GM23248 (cell line): ENCODE data around the gene TRIM3. TPM values are rescaled to one million over a fixed set of nuclear protein-coding genes. Genes with fewer than 3 reads are reported as not detected.

Experiments
- DNase-seq: peaks from one replicate; pipeline ENCODE4 v3.0.0-alpha.2; 2015
- H2AFZ ChIP-seq: fragments of 200-600 bp; sonication (generic); 2 replicates; pipeline ENCODE4 v1.6.1; 2016; ENCODE audit warnings: antibody characterized with exemption
- H3F3A ChIP-seq: fragments of 200-600 bp; sonication (generic); 2 replicates; pipeline ENCODE4 v1.6.1; 2016; ENCODE audit warnings: mild to moderate bottlenecking, antibody characterized with exemption, mixed run types; ENCODE audit not compliant: insufficient read depth
- H3K27ac ChIP-seq: fragments of 200-600 bp; sonication (generic); 2 replicates; pipeline ENCODE4 v1.5.1; 2016; ENCODE audit warnings: mild to moderate bottlenecking
- H3K27me3 ChIP-seq: fragments of 200-600 bp; sonication (generic); replicated peaks from 2 replicates; pipeline ENCODE4 v1.6.1; 2016; ENCODE audit warnings: mild to moderate bottlenecking; ENCODE audit not compliant: insufficient read depth
- H3K36me3 ChIP-seq: fragments of 200-600 bp; sonication (generic); 2 replicates; pipeline ENCODE4 v1.6.1; 2016; ENCODE audit warnings: low read depth, mild to moderate bottlenecking
- H3K4me1 ChIP-seq: fragments of 200-600 bp; sonication (generic); 2 replicates; pipeline ENCODE4 v1.6.1; 2016; ENCODE audit warnings: mild to moderate bottlenecking; ENCODE audit not compliant: insufficient read depth
- H3K4me2 ChIP-seq: fragments of 200-600 bp; sonication (generic); one replicate; pipeline ENCODE4 v1.6.1; 2016; ENCODE audit warnings: mild to moderate bottlenecking; ENCODE audit not compliant: unreplicated experiment
- H3K4me3 ChIP-seq: fragments of 200-600 bp; sonication (generic); 2 replicates; pipeline ENCODE4 v1.5.1; 2016; ENCODE audit warnings: mild to moderate bottlenecking
- H3K79me2 ChIP-seq: fragments of 200-600 bp; sonication (generic); 2 replicates; pipeline ENCODE4 v1.6.1; 2016; ENCODE audit warnings: mild to moderate bottlenecking; ENCODE audit not compliant: insufficient read depth
- H3K9ac ChIP-seq: fragments of 200-600 bp; sonication (generic); 2 replicates; pipeline ENCODE4 v1.6.1; 2016; ENCODE audit warnings: mild to moderate bottlenecking
- H3K9me2 ChIP-seq: fragments of 200-600 bp; sonication (generic); 2 replicates; pipeline ENCODE4 v1.6.1; 2016; ENCODE audit warnings: mixed run types, mild to moderate bottlenecking, moderate library complexity; ENCODE audit not compliant: insufficient read depth
- H3K9me3 ChIP-seq: fragments of 200-600 bp; sonication (generic); one replicate; pipeline ENCODE4 v1.6.1; 2017; ENCODE audit warnings: low read depth
- H4K20me1 ChIP-seq: fragments of 200-600 bp; sonication (generic); 2 replicates; pipeline ENCODE4 v1.6.0; 2016; ENCODE audit not compliant: insufficient read depth
- EZH2 ChIP-seq: fragments of 200-600 bp; sonication (generic); IDR thresholded peaks from 2 replicates; pipeline ENCODE4 v1.6.1; 2018; ENCODE audit warnings: antibody characterized with exemption, mild to moderate bottlenecking; ENCODE audit not compliant: insufficient read depth, poor library complexity, severe bottlenecking
- EZH2phosphoT487 ChIP-seq: fragments of 200-600 bp; sonication (generic); IDR thresholded peaks from 2 replicates; pipeline ENCODE4 v1.6.1; 2018; ENCODE audit warnings: antibody characterized with exemption, moderate library complexity, mild to moderate bottlenecking, low read depth; ENCODE audit not compliant: insufficient read depth
- WGBS, 2 experiments: methylation state at CpG; one replicate each; pipeline ENCODE4 v1.1.6; 2015 to 2017; ENCODE audit warnings: low lambda C conversion rate in 2 of 2, low coverage in 1 of 2; ENCODE audit errors: missing lambda C conversion rate in 2 of 2; 5-methylcytosine and 5-hydroxymethylcytosine counted together
- in situ Hi-C: fragments of 300-500 bp; cut with MboI; formaldehyde crosslinking; loops from 2 replicates; pipeline ENCODE4 v1.15.0; 2020
- polyA plus RNA-seq: library from polyadenylated mRNA; unstranded; fragments of >200 nt; fragmentation: Nextera tagmentation; extraction: Ambion mirVana; gene quantifications from 2 replicates; pipeline ENCODE4 v1.2.1, GENCODE V29; 2016
- total RNA-seq: library from RNA; depleted of rRNA; stranded (reverse); fragments of >200 nt; shearing (Covaris generic); gene quantifications from 2 replicates; pipeline ENCODE4 v1.2.3, GENCODE V29; 2014

Gene TRIM3
- total and polyA plus RNA-seq, 2 experiments from 2014 or later = 15.2 to 29.9 TPM

- 75 to 77% methylated on average over 4 of the region's 4 CpGs for WGBS, 2 experiments
Observed at GRCh38 chr11:6482441-6482840, 8.7 kb upstream of the TRIM3 start.

DNA sequence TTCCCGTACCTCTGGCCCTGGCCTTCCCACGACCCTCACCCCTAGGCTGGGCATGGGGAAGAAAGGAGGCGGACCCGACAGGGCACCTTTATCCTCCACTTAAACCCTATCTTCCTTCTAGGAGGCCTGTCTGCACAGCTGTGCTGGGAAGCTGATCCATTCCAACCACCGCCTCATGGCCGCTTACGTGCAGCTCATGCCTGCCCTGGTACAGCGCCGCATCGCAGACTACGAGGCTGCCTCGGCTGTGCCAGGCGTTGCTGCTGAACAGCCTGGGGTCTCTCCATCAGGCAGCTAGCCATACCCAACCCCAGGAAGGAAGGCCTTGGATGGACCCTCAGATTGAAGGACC lies 8.2 kb upstream of the TRIM3 start:
- WGBS, 2 experiments = 3 to 6% methylated on average over 13 of the region's 13 CpGs
- peaks cover 87% of the 10 kb centered on the region for H3K79me2 ChIP-seq
- no peaks in the 10 kb centered on the region for H4K20me1 ChIP-seq
- peak overlapping the region; percentile 94 for H3K4me2 ChIP-seq
- no peaks in the 10 kb centered on the region; the same call in none of the 2 replicates for H3F3A ChIP-seq
- H3K4me1 ChIP-seq = peaks cover 19% of the 10 kb centered on the region
- H3K9me3 ChIP-seq = no peaks in the 10 kb centered on the region
- no peaks in the 10 kb centered on the region for H3K27me3 ChIP-seq
- TF ChIP-seq EZH2 = no peak
- TF ChIP-seq EZH2phosphoT487 = no peak
- no peaks in the 10 kb centered on the region for H3K9me2 ChIP-seq
- H3K36me3 ChIP-seq = peaks cover 33% of the 10 kb centered on the region; the same call in 1 of the 2 replicates
- in situ Hi-C loops = no loop called here
- H3K9ac ChIP-seq = peak overlapping the region; percentile 100
- peak overlapping the region; percentile 94 for H3K27ac ChIP-seq
- H2AFZ ChIP-seq = peak overlapping the region; percentile 77
- H3K4me3 ChIP-seq = peak overlapping the region; percentile 96
- DNase-seq = peak; percentile 60

More at GRCh38 chr11:6482441-6482840, 8.7 kb upstream of the TRIM3 start:
- no peaks in the 10 kb centered on the region; the same call in none of the 2 replicates for H3F3A ChIP-seq
- peak overlapping the region; percentile 96 for H3K4me3 ChIP-seq
- H2AFZ ChIP-seq = no peak overlapping the region
- peak overlapping the region; percentile 94 for H3K27ac ChIP-seq
- in situ Hi-C loops = no loop called here
- H3K9me2 ChIP-seq = no peaks in the 10 kb centered on the region
- TF ChIP-seq EZH2 (no peak), EZH2phosphoT487 (no peak)
- H3K9ac ChIP-seq = peak overlapping the region; percentile 100
- H3K4me1 ChIP-seq = peaks cover 19% of the 10 kb centered on the region
- peaks cover 38% of the 10 kb centered on the region for H3K36me3 ChIP-seq
- peak; percentile 52 for DNase-seq
- no peaks in the 10 kb centered on the region for H4K20me1 ChIP-seq
- peaks cover 90% of the 10 kb centered on the region for H3K79me2 ChIP-seq
- H3K9me3 ChIP-seq = no peaks in the 10 kb centered on the region
- no peaks in the 10 kb centered on the region for H3K27me3 ChIP-seq
- peak overlapping the region; percentile 94 for H3K4me2 ChIP-seq

DNA sequence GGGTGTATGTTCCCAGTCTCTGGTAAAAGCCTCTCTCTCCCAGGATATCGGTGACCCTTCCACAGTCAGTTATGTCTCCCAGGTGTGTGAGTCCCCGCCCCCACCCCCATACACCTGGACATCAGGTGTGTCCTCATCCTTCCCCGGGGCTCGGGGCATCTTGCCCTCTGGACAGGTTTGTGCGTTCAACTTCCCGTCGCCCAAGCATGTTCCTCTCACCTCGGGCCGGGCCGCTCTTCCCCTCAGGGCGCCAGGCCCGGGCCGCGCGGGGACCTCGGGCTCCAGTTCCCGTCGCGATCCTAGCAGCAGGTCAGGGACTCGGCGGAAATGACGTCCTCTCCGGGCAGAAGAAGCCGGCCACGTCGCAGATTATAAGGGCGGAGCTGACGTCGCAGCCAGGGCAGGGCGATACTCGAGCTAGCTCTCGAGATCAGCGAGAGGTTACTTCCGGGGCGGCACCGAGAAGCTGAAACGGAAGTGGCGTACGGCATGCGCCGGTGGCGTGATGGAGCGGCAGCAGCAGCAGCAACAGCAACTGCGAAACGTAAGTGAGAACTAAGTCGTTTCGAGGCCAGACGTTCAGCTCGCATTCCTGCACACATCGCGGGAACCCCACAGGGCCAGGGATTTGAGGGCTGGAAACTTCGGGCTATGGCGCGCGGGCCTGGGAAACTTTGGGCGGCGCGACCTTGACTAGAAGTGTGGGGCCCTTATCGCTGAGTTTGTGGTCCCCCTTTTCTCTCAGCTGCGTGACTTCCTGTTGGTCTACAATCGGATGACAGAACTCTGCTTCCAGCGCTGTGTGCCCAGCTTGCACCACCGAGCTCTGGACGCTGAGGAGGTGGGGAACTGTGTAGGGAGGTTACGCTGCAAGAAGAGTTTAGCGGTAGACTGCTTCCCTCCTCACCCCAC lies 7.5 kb upstream of the TRIM3 start, which contains the start of the genes ARFIP2 and TIMM10B:
TSS of gene ARFIP2 (minus strand) at position 320 of the 912 bp plus-strand sequence. CDS start 910 bp downstream, outside the sequence.
TSS of gene TIMM10B (plus strand) at position 490 of the 912 bp plus-strand sequence. CDS start at position 506, 16 bp downstream.
- 1 to 2% methylated on average over 64 to 66 of the region's 66 CpGs for WGBS, 2 experiments
- Histone ChIP-seq H3K4me3 (peak within 1 kb of the TSS; percentile 96), H3K79me2 (peaks cover 81% of the 10 kb centered on the region), H3K27ac (peak within 1 kb of the TSS; percentile 94), H3K4me2 (peak within 1 kb of the TSS; percentile 94), H3K27me3 (no peaks in the 10 kb centered on the region), H3K4me1 (peaks cover 19% of the 10 kb centered on the region), H3K36me3 (peaks cover 27% of the 10 kb centered on the region; the same call in 1 of the 2 replicates), H3K9ac (peak within 1 kb of the TSS; percentile 100), H3K9me2 (no peaks in the 10 kb centered on the region), H3F3A (no peaks in the 10 kb centered on the region; the same call in none of the 2 replicates), H3K9me3 (no peaks in the 10 kb centered on the region), H2AFZ (peak within 1 kb of the TSS; percentile 77), H4K20me1 (no peaks in the 10 kb centered on the region)
- DNase-seq = peak; percentile 100
- in situ Hi-C loops = no loop called here
- TF ChIP-seq EZH2phosphoT487 = no peak
- no peak for TF ChIP-seq EZH2

- Histone ChIP-seq H3K27me3 (no peaks in the 10 kb centered on the region), H3K4me3 (peak overlapping the region; percentile 96), H2AFZ (peak overlapping the region; percentile 77), H4K20me1 (no peaks in the 10 kb centered on the region), H3K4me2 (peak overlapping the region; percentile 93), H3K36me3 (peaks cover 20% of the 10 kb centered on the region; the same call in 1 of the 2 replicates), H3F3A (peaks cover 6% of the 10 kb centered on the region), H3K27ac (peak overlapping the region; percentile 94), H3K4me1 (peaks cover 21% of the 10 kb centered on the region), H3K9me2 (no peaks in the 10 kb centered on the region), H3K9ac (peak overlapping the region; percentile 100), H3K9me3 (no peaks in the 10 kb centered on the region), H3K79me2 (peaks cover 72% of the 10 kb centered on the region)
- in situ Hi-C loops = no loop called here
- TF ChIP-seq EZH2 (no peak), EZH2phosphoT487 (no peak)
- DNase-seq = peak; percentile 67
- 40 to 45% methylated on average over 9 of the region's 9 CpGs for WGBS, 2 experiments
Observed at GRCh38 chr11:6480299-6480914, 6.7 kb upstream of the TRIM3 start.
